PC-9 (cell line): ENCODE measurements around the gene UBE2R2.

Experiments
- CTCF ChIP-seq: fragments of 200-600 bp; sonication (generic); conservative IDR thresholded peaks from 2 replicates; pipeline ENCODE4 v1.6.1; 2017; ENCODE audit warnings: mixed run types, antibody characterized with exemption, mild to moderate bottlenecking, moderate library complexity
- EZH2 ChIP-seq: fragments of 200-600 bp; sonication (generic); IDR thresholded peaks from 2 replicates; pipeline ENCODE4 v1.8.0; 2017; ENCODE audit warnings: antibody characterized with exemption, low read depth

DNA sequence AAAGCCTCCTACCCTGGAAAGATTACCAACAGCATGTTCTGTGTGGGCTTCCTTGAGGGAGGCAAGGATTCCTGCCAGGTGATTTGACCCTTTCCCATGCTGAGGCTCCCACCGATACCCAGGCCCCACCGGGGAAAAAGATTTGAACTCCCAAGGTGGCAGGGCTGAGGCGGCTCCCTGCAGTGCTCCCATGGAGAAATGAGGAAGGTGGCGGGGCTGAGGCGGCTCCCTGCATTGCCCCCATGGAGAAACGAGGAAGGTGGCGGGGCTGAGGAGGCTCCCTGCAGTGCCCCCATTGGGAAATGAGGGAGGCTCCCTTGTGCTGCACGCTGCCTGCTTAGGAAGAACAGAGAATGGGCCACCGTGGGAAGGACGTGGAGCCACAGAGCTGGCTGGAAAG lies 18.4 kb upstream of the UBE2R2 start:
- no peak for TF ChIP-seq CTCF
- no peak for TF ChIP-seq EZH2
